Natural killer cell (primary cell): Measurements from ENCODE around the gene POU4F1. TPM values are rescaled to one million over a fixed set of nuclear protein-coding genes. Genes with fewer than 3 reads are reported as not detected.

ENCODE experiments used
- ATAC-seq, 3 donors: fragments of 150-1000 bp in 2 of 3; fragments of 200-7000 bp in 1 of 3; cut with Tn5 transposase; 1 replicate in 1 of 3; 2 replicates in 2 of 3; pipeline ENCODE4 v1.10.0; 2021; ENCODE audit warnings: mild to moderate bottlenecking in 2 of 3, moderate library complexity in 2 of 3
- DNase-seq, 2 donors: peaks; one replicate each; pipeline versions ENCODE4 v3.0.0 to v3.0.0-alpha.2; 2013 to 2021; ENCODE audit warnings: mixed read lengths in 1 of 2
- H3K27ac ChIP-seq: one replicate; pipeline ENCODE4 v1.5.1; 2013; ENCODE audit warnings: mild to moderate bottlenecking, low read length
- H3K27me3 ChIP-seq: one replicate; pipeline ENCODE4 v1.6.1; 2013; ENCODE audit warnings: low read length; ENCODE audit not compliant: control insufficient read depth, insufficient read depth
- H3K36me3 ChIP-seq: one replicate; pipeline ENCODE4 v1.6.1; 2013; ENCODE audit warnings: low read length; ENCODE audit not compliant: control insufficient read depth, insufficient read depth
- H3K4me1 ChIP-seq: one replicate; pipeline ENCODE4 v1.6.1; 2013; ENCODE audit warnings: low read length; ENCODE audit not compliant: control insufficient read depth, insufficient read depth
- H3K4me3 ChIP-seq: one replicate; pipeline ENCODE4 v1.5.1; 2013; ENCODE audit warnings: low read length
- H3K9me3 ChIP-seq: one replicate; pipeline ENCODE4 v1.6.1; 2013; ENCODE audit warnings: low read length; ENCODE audit not compliant: control insufficient read depth, insufficient read depth
- H3K27ac Mint-ChIP-seq, 2 donors: one replicate each; pipeline ENCODE4 v1.8.0; 2022; ENCODE audit warnings: mild to moderate bottlenecking in 2 of 2, mixed read lengths in 2 of 2, moderate library complexity in 1 of 2
- H3K27me3 Mint-ChIP-seq, 2 donors: one replicate each; pipeline ENCODE4 v1.8.0; 2022; ENCODE audit warnings: low read depth in 2 of 2, mixed read lengths in 2 of 2
- H3K36me3 Mint-ChIP-seq: one replicate; pipeline ENCODE4 v1.8.0; 2022; ENCODE audit warnings: mixed read lengths
- H3K4me1 Mint-ChIP-seq, 2 donors: one replicate each; pipeline ENCODE4 v1.8.0; 2022; ENCODE audit warnings: mixed read lengths in 2 of 2
- H3K4me3 Mint-ChIP-seq: one replicate; pipeline ENCODE4 v1.8.0; 2022; ENCODE audit warnings: mild to moderate bottlenecking, moderate library complexity, mixed read lengths
- H3K9me3 Mint-ChIP-seq, 2 donors: one replicate each; pipeline ENCODE4 v1.8.0; 2022; ENCODE audit warnings: mixed read lengths in 2 of 2
- WGBS: methylation state at CpG from one replicate; pipeline ENCODE4 v1.1.7; 2013; ENCODE audit warnings: missing lambda C conversion rate; ENCODE audit not compliant: insufficient coverage; 5-methylcytosine and 5-hydroxymethylcytosine counted together
- intact Hi-C: fragments of 100-400 bp; cut with micrococcal nuclease; formaldehyde crosslinking; loops from one replicate; pipeline ENCODE4 v1.14.2; 2022
- total RNA-seq, 4 donors: library from RNA; stranded (reverse); fragments of 120-200 nt in 1 of 4; gene quantifications; one replicate each; pipeline versions ENCODE4 v1.2.3 to v1.2.4, GENCODE V29; 2013 to 2022
- TF ChIP-seq, protein P1 (sequence below): fragments of 200-600 bp; IDR thresholded peaks from one replicate; pipeline ENCODE4 v1.8.0; 2022; ENCODE audit warnings: antibody characterized with exemption

POU4F1 gene
- total RNA-seq, 3 donors from 2014 or later (not counting 1 experiment from before 2014, with no cell fraction given), result 0.10 TPM; not detected in 2

DNA sequence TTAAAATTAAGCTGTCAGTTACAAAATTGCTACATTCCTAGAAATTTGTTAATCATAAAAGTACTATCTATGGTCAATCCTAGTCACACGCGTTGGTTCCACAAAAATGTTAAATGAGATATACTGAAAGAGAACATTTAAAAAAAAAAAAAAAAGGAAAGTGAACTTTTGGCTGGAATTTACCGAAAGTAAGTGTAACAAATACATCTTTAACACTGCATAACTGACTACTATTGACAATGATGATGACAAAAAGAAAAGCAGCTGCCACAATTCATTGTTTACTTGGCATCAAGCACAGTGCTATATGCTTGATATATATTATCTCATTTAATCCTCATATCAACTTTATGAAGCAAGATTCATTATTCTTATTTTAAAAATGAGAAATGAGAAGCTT is 19.8 kb upstream of the POU4F1 start:
- ATAC-seq (no peak), DNase-seq (no peak)
- H3K36me3 ChIP-seq, result peaks cover 12% of the 10 kb centered on the region
- no peak overlapping the region for H3K27ac ChIP-seq
- H3K4me3 ChIP-seq, result no peak overlapping the region
- Mint-ChIP-seq H3K9me3 (no peaks in the 10 kb centered on the region), H3K4me1 (peaks cover 31 to 39% of the 10 kb centered on the region in 2 donors), H3K27me3 (no peaks in the 10 kb centered on the region), H3K36me3 (peaks cover 6% of the 10 kb centered on the region), H3K4me3 (no peak overlapping the region), H3K27ac (no peak overlapping the region)
- H3K27me3 ChIP-seq, result no peaks in the 10 kb centered on the region
- TF ChIP-seq, protein P1, sequence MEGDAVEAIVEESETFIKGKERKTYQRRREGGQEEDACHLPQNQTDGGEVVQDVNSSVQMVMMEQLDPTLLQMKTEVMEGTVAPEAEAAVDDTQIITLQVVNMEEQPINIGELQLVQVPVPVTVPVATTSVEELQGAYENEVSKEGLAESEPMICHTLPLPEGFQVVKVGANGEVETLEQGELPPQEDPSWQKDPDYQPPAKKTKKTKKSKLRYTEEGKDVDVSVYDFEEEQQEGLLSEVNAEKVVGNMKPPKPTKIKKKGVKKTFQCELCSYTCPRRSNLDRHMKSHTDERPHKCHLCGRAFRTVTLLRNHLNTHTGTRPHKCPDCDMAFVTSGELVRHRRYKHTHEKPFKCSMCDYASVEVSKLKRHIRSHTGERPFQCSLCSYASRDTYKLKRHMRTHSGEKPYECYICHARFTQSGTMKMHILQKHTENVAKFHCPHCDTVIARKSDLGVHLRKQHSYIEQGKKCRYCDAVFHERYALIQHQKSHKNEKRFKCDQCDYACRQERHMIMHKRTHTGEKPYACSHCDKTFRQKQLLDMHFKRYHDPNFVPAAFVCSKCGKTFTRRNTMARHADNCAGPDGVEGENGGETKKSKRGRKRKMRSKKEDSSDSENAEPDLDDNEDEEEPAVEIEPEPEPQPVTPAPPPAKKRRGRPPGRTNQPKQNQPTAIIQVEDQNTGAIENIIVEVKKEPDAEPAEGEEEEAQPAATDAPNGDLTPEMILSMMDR, result no peak
- WGBS, result no CpG with 5 or more reads among the region's 3 CpGs
- no peaks in the 10 kb centered on the region for H3K4me1 ChIP-seq
- intact Hi-C loops, result no loop called here
- no peaks in the 10 kb centered on the region for H3K9me3 ChIP-seq

DNA sequence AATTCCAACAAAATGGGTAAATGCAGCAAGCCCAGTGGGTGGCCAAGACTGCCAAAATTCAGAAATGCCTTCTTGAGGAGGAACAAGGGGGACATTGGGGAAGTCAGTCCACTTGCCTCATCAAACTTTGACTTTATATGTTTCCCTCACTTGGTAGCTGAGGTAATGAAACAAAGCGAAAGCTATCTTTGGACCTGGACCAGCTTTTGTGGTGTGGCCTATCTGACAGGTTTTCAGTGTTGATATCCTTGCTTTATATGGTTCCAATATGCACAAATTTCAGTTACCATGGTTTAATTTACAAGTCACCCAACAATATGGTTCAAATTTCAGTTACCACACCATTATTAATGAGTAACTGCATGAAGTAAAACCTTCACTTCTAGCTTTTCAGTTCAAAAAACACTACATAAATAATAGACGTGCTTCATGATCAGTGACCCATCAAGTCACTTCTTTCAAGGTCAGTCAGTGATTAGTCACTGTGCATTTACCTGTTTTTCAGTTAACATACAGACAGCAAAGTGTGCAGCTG is 17.7 kb upstream of the POU4F1 start:
- Histone ChIP-seq H3K27ac (no peak overlapping the region), H3K36me3 (peaks cover 18% of the 10 kb centered on the region), H3K4me1 (no peaks in the 10 kb centered on the region), H3K9me3 (no peaks in the 10 kb centered on the region), H3K27me3 (no peaks in the 10 kb centered on the region), H3K4me3 (no peak overlapping the region)
- Mint-ChIP-seq H3K9me3 (no peaks in the 10 kb centered on the region), H3K4me3 (no peak overlapping the region), H3K36me3 (peaks cover 19% of the 10 kb centered on the region), H3K4me1 (peaks cover 29 to 43% of the 10 kb centered on the region in 2 donors), H3K27me3 (no peaks in the 10 kb centered on the region), H3K27ac (no peak overlapping the region)
- intact Hi-C loops, result no loop called here
- ATAC-seq, result no peak
- TF ChIP-seq, protein P1, result no peak
- no peak for DNase-seq
- WGBS, result 90% methylated on average over 2 of the region's 2 CpGs

DNA sequence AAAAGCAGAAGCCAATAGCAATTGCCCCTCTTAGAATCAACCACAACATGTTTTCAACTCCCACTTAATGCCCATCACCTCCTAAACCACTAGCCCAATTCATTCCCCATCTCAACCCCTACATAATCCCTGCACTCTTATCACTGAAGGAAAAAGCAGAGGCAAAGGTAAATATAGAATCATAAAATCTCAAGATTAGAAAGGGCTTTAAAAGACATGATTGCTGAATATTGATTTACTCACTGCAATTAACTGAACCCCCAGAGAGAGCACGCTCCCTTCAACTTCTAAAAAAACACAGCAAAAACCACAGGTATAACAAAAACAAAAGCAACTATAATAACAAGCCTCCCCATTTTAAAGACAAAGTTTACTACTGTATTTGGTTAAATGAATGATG is 15.1 kb upstream of the POU4F1 start:
- H3K4me3 Mint-ChIP-seq, result no peak overlapping the region
- Histone ChIP-seq H3K27me3 (no peaks in the 10 kb centered on the region), H3K27ac (no peak overlapping the region), H3K9me3 (no peaks in the 10 kb centered on the region), H3K36me3 (peaks cover 23% of the 10 kb centered on the region), H3K4me1 (no peaks in the 10 kb centered on the region), H3K4me3 (no peak overlapping the region)
- peaks cover 37% of the 10 kb centered on the region for H3K36me3 Mint-ChIP-seq
- DNase-seq, result no peak
- TF ChIP-seq, protein P1, result no peak
- peaks cover 22 to 39% of the 10 kb centered on the region in 2 donors for H3K4me1 Mint-ChIP-seq
- intact Hi-C loops, result no loop called here
- no CpG with 5 or more reads among the region's 1 CpG for whole genome bisulfite sequencing
- no peak for ATAC-seq
- H3K9me3 Mint-ChIP-seq, result no peaks in the 10 kb centered on the region
- no peak overlapping the region for H3K27ac Mint-ChIP-seq
- H3K27me3 Mint-ChIP-seq, result no peaks in the 10 kb centered on the region

DNA sequence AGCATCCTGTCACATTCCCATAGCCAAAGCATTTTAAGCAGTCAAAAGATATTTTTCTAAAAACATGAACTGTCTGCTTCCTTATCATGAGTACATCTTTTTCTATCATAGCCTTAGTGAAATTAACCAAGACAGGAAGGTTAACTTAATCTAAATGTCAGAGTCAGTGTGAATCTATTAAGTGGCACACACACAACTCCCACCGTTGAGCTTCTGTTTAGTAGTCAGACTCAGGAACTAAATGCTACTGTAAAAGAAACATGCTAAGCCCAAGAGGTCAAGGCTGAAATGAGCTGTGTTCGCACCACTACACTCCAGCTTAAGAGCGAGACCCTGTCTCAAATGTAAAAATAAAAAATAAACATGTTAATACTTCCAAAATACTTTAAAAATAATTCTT is 7.7 kb upstream of the POU4F1 start:
- TF ChIP-seq, protein P1, result no peak
- intact Hi-C loops, result no loop called here
- Mint-ChIP-seq H3K9me3 (no peaks in the 10 kb centered on the region), H3K27me3 (peaks cover 39 to 57% of the 10 kb centered on the region in 2 donors), H3K4me1 (peaks cover 35 to 39% of the 10 kb centered on the region in 2 donors), H3K36me3 (peaks cover 19% of the 10 kb centered on the region), H3K4me3 (no peak overlapping the region), H3K27ac (no peak overlapping the region)
- no peak overlapping the region for H3K4me3 ChIP-seq
- WGBS, result 40% methylated on average over 1 of the region's 3 CpGs
- ATAC-seq (no peak), DNase-seq (no peak)
- H3K36me3 ChIP-seq, result peaks cover 5% of the 10 kb centered on the region
- H3K4me1 ChIP-seq, result peaks cover 31% of the 10 kb centered on the region
- H3K27me3 ChIP-seq, result peaks cover 43% of the 10 kb centered on the region
- no peak overlapping the region for H3K27ac ChIP-seq
- H3K9me3 ChIP-seq, result no peaks in the 10 kb centered on the region
